NCI-H446 (cell line): ENCODE measurements around the gene AKR7A2.

Experiments used
- DNase-seq, 2 experiments: peaks; one replicate each; lab custom pipeline; 2025; lab: John Stamatoyannopoulos, UW

Gene AKR7A2

DNA sequence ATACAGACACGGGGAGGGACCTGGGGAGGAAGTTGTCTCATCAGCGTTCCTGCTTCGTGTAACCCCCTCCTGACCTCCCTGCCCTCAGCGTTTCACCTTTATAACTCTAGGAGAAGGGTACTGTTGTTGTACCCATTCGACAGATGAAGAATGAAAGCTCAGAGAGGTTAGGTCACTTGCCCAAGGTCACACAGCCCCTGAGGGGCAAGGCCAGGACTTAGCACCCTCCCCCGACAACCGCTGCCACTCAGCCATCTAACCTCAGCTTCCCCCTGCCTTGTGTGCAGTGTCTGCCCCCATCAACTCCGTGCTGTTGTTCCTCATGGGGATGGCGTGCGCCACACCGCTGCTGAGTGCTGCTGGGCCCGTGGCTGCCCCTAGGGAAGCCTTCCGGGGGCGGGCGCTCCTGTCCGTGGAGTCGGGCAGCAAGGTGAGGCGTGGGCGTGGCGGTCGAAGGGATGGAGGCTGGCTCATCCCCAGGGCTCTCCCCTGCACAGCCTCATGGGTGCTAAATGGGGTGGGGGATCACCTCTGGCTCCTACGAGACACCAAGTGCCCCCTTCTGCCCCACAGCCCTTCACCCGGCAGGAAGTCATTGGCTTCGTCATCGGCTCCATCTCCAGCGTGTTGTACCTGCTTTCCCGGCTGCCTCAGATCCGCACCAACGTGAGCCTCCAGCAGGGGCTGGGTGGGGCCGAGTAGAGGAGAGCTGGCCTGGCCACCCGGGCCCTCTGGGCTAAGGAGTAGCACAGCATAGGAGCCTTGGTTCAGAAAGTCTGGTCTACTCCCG, 14.2 kb upstream of the AKR7A2 start:
- DNase-seq = no peak

DNA sequence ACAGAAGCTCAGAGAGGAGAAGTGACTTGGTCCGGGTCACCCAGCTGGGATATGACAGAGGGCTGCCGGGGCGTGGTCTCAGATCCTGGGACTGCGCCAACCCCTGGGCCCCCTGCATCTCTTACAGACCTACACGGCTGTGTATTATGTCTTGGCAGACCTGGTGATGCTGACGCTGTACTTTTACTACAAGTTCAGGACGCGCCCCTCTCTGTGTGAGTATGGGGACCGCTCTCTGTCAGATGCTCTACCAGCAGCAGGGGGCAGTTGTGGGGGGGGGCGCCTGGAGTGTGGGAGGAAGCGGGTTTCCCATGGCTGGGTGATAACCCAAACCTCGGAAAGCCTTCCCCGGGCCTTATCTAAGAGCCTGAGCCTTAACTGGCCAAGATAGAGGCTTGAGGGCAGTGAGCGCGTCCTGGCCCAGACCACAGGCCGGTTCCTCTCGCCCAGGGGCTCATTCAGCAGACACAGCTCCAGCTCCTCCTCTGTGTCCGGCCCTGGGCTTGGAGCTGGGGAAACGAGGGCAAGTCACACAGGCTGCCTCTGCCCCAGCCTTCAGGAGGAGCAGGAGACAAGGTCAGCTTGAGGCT, 13.5 kb upstream of the AKR7A2 start:
- DNase-seq = no peak

DNA sequence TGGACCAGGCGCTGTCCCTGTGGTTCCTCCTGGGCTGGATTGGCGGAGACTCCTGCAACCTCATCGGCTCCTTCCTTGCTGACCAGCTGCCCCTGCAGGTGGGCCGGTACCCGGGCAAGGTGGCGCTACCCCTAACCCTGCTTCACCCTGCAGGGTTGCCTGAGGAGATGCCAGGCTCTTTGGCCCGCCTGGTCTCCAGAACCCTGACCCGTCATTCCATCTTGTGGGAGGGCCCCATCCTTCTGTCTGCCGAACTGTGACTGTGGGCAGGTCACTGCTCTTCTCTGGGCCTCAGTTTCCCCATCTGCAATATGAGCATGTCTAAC, 12.7 kb upstream of the AKR7A2 start:
- DNase-seq = no peak

DNA sequence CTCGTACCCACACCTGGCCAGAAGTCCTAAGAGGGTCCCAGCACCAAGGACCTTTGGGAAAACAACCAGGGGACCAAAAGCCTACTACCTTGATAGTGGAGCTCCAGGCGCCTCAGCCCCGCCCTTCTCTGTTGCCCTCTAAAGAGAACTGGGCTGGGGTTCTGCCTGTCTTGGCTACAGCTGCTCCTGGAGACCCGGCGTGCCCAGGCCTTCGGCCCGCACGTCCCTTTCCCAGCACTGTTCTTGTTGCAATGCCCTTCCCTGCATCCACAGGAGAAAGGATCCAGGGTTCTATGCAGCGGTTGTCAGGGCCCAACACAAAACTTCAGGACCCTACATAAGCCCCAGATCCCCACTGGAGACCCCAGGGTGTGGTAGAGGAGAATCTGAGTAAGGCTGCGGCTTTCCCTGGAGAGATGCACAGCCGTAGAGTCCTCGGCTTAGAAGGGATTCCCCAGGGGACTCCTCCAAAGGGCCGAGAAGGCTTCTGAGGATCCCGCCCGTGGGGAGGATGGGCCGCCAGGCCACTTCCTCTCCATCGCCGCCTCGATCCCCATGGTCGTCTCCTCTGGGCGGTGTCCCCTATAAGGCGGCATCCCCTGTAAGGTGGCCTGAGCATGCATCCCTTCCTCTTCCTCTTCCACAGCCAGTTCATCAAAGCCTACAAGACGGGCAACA, 12.2 kb upstream of the AKR7A2 start:
- no peak for DNase-seq

DNA sequence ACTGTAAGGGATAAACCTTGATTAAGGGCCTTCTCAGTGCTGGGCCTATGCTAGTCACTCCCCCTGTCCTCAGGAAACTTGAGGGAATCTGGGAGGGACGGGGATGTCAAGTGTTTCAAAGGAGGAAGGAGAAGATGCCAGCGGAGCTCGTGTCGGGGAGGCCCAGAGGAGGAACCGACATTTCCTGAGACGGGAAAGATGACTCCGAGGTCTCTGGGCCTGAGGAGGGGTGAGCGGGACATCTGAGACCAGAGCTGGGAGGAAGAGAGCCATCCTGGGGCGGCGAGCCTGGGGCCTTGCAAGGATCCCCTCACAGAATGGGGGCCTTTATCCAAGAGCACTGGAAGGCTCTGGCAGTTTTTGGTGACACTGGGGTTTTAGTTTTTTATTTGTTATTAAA, 10.5 kb upstream of the AKR7A2 start:
- no peak for DNase-seq

DNA sequence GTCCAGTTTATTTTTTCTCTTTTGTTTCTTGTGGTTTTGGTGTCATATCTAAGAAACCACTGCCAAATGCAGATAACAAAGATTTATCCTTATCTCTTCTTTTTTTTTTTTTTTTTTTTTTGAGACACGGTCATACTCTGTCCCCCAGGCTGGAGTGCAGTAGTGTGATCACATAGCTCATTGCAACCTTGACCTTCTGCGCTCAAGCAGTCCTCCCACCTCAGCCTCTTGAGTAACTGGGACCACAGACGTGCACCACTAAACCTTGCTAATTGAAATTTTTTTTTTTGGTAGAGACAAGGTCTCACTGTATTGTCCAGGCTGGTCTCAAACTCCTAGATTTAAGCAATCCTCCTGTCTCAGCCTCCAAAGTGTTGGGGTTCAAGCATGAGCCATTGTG, 9.1 kb upstream of the AKR7A2 start:
- no peak for DNase-seq

DNA sequence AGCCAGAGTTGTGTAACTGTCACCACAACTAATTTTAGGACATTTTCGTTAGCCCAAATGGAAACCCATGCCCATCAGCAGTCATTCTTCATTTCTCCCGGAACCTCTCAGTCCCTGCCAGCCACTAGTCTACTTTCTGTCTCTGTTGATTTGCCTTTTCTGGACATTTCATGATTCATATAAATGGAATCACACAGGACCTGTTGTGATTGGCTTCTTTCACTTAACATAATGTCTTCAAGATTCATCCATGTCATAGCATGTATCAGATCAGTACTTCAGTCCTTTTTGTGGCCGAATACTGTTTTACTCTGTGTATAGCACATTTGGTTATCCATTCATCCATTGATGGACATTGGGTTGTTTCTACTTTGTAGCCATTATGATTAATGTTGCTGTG, 7.3 kb upstream of the AKR7A2 start:
- DNase-seq = no peak

DNA sequence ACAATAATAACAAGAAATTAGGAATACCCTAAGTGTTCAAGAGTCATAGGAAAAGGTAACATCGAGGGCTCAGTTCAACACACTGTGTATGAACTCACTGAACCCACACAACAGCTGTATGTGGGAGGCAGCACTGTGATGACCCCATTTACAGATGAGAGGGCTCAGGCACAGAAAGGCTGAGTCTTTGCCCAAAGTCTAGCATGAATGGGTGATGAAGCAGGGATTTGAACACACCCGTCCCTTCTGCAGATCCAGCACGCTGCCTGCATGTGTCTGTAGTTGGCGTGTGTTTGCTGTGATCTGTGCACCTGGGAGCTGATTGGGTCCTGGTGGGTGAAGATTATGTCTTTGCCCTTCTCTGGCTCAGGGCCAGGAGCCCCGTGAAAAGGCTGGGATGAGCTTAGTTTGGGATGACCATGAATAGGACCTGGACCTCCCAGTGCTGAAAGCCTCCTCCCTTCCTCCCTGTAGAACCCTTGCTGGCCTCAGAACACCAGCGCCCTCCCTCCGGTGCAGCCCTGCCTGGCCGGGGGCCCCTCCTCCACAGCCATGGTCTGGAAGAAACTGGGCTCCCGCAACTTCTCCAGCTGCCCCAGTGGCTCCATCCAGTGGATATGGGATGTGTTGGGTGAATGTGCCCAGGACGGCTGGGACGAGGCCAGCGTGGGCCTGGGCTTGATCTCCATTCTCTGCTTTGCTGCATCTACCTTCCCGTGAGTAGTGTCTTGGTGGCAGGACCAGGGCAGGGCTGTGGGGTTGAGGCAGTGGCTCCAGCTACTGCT, 5.4 kb upstream of the AKR7A2 start:
- no peak for DNase-seq

DNA sequence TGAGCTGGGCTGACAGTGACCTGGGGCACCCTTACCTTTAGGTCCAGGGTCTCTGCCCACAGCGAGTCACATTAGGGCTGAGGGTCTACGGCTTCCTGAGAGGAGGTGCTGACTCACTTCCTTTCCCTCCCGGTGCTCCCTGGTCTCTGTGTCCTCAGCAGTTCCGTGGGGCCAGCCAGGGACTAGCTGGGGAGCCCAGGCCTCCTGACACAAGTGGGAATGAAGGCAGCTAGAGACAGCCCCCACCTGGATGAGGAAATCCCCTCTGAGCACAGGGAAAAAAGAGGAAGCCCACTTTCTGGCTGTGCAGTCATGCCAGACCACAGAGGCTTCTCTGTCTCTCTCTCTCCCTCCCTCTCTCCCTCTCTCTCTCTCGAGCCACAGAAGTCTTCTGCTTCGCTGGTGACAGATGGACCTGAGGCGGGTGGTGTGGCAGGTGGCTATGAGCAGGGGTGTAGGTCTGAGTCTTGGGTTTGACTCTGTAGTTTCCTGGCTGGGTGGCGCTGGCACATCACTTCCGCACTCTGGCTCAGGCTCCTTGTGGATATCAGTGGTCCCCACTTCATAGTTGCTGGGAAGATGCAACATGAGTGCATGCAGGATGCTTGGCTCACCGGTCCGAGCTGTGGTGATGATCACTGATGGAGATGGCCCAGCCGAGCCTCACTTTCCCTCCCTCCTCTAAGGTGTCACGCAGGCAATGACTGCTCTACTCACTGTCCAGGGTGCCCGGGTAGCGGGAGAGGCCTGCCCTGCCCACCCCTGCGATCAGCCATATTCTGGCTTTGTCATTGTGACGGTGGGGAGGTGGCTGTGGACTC, 3.6 kb upstream of the AKR7A2 start:
- DNase-seq = no peak

DNA sequence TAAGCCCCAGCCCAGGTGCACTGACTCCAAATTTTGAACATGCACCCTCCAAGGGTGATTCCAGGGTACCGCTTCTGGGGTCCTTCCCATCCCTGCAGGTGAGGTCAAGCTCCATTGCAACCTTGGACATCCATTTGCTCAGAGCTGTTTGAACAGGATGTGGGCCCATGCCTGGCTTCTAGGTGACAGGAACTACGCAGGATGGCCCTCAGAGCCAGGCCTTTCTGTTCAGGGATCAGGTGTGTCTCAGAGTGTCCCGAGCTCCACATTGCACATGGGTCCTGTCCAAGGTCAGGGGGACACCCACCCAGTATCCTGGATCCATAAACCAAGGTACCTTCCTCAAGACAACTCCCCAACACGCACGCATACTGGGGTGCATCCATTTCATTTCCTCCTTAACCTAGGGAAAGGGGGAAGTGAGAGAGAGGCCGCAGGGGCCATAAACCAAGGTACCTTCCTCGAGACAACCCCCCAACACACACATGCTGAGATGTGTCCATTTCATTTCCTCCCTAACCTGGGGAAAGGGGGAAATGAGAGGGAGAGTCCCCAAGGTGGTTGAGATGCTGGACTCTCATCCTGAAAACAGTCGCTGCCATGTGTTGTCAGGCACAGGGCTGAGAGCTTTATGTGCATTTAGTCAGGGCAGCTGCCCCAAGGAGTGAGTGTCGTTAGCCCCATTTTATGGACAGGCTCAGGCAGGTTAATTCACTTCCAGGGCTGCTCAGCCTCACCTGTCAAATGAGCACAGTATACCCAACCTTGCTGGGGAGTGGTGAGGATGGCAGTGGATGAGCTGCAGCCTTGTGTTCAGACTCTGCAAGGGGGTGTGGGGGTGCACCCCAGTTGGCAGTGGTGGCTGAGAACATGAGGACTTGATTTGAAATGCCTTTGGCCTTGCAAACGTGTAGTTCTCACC, 2.3 kb upstream of the AKR7A2 start:
- no peak for DNase-seq

DNA sequence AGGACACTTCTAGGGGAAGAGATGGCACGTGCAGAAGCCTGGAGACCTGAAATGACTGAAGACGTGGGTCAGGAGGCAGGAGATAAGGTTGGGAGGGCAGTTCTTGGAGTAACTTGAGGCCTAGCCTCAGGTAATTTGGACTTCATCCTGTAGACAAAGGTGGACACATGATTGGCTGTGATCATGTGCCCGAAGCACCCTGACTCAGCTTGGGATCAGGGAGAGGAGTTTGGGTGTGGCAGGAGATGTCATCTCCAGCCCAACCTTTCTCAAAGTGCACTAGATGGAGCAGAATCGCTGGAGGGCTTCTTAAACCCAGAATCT, 1.7 kb upstream of the AKR7A2 start:
- no peak for DNase-seq

DNA sequence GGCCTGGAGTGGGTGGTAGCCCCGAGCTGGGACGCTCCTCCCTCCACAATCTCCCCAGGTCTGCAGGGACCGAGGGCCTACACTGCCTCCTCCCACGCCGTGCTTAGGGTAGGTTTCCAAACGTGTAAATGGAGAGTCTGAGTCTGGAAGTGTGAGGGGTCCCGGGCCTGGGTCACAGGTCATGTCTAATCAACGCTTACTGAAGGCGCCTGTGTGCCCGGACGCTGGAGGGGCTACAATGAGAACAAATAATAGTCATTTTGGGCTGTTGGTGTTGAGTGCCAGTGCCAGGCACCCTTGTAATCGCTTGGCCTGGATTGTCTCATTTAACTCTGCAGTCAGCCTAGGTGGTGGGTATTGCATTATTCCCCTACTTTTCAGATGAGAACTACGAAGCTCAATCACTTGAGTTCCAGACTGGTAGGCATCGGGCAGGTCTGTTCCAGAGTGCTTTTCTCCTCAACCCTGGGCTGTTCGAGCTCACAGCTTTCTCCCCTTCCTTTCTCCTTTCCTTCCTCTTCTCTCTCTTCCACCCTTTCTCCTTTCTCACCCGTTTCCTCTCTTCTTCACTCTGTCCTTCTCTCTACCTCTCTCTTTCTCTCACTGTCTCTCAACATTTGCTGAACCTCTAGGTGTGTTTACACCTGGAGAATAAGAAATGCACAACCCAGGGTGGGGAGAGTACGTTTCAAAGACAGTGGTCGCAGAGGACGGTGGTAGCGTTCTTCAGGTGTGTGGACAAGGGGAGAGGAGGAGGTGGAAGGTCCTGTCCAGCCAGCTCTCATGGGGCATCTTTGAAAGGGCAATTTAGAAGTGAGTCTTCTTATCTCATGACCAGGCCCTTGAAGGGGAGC, 1.1 kb upstream of the AKR7A2 start:
- DNase-seq = no peak

DNA sequence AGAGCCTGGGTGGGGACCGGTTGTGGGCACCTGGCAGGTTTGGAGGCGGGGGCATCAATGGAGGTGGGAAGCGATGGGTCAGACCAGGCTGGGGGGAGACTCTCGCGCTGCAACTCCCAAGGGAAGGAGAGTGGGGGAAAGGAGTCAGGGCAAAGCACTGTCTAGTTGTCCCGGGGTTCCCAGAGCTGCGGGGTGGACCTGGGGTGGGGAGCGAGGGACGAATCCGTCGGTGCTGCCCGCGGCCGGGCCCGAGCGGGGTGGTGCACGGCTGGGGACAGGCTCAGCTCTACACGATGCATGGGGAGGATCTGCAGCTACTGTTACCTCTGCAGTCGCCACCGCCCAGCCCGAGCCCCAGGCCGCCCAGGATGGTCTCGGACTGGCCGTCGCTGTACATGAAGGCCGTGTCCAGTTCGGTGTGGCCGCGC, 427 bp downstream of the AKR7A2 start:
- no peak for DNase-seq

DNA sequence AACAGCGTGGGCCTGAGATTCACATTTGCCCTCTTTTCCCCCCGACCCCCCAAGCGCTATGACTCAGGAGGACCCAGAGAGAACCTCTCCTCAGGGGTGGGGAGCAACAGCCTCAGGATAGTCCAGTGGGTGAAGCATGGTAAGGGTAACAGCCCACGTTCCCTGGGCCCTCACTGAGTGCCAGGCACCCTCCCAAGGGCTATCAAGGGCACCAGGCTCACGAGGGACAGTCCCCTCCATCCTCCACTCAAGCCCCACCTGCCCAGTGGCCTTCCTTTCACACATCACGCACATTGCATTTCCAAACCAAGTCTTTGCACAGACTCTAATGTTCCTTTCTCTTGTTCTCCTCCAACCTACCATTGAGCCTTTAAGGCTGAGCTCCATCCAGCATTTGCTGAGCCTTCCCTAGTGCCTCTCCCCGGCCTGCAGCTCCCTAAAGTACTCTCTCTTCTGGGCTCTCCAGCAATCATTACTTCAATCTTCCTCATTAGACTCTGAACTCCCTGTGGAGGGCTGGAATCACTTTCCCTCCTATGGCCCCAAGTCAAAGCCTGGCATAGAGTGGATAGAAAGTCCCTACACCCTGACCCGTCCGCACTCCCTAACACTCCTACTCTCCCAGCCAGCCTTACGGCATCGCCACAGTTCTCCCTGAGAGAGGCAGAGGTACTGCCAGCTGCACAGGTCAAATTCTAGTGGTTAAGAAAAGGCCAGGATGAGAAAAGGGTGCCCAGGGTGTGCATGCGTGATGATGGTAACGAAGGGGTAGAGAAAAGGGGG, 1.0 kb downstream of the AKR7A2 start:
- DNase-seq = no peak

DNA sequence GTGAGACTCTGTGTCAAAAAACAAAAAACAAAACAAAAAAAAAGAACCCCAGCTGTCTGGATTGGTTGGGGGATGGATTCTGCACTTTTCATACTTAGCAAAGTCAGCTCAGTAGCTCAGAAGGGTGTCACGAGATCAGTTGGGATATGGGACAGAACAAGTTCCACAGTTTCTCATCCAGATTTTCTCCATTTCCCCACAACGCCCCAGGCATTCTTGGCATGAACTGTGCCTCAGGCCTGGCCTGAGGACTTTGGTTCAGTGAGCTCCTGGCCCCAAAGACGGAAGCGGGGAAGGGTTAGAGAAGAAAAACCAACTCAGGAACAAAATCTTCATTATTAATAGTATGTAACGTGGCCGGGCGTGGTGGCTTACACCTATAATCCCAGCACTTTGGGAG, 1.9 kb downstream of the AKR7A2 start:
- no peak for DNase-seq

DNA sequence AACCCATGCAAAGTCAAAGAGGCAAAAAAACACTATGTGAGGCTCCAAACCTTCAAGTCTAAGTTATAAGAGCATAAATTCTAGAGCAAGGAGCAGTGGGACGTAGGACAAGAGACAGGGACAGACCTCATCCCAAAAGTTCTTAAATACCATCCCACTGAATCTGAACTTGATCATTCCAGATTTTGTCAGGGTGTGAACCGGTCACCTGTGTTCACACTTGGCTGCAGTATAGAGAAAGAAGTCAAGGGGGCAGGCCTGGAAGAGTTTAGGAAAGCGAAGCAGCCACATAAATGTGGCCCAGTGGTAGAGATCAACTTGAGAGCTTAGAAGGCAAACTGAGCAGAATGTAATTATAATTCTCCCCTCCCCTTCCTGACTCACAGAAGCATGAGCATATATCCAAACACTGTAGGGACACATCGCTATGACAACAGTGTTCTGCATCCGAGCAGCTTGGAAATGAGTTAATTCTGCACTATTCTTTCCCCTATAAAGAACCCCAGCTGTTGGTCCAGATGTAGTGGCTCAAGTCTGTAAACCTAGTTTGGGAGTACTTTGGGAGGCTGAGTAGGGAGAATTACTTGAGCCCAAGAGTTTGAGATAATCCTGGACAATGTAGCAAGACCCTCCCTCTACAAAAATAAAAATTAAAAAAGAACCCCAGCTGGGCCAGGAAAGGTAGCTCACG, 2.7 kb downstream of the AKR7A2 start:
- no peak for DNase-seq

DNA sequence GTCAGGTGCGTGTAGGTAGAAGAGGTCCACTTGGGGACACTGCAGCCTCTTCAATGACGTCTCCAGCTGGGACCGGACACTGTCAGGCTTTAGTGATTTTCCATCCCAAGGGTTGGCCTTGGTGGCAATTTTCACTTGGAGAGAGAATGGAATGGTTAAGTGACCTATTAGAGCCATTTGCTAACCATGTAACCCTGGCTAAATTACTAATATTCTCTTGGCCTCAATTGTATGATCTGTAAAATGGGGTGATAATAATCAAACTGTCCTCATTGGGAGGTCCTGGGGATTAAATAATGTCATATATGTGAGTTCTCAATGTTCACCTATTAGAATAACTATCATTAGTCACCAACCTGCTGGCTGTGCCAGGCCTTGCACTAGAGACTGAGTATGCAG, 3.4 kb downstream of the AKR7A2 start:
- no peak for DNase-seq

DNA sequence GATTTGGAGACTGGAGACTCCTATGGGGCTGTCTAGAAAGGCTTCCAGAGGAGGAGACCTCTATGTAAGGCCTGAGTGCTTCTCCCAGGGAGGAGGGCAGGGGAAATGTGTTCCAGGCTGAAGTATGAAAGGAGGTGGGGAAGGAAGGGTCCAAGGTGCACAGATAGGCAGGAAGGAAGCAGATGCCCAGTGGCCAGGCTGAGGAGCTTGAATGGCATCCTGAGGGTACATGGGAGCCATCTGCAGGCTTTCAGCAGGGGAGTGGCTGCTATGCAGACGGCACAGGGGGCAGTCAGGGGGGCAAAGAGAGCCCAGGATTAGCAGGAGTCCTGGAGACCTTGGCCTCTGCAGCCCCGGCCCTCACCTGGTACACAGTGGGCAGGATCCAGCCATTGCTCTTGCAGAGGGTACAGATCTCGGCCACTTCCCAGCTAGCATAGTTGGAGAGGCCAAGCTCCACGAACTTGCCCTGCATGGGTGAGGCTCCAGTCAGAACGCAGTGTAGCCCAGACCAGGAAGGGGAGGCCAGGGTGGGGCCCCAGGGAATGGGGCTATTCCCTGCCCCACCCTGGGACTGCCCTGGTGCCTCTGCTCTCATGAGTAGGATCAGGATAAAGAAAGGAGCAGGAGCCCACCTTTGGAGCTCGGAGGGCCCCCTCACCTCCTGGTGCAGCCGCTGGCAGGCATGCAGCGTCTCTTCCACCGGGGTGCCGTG, 4.0 kb downstream of the AKR7A2 start:
- DNase-seq = no peak
